HEK293T (cell line): ENCODE results near the gene ZBTB40.

Experiments used
- CTCF ChIA-PET: fragments of 350-600 bp; formaldehyde crosslinking; extraction: SDS; loops from one replicate; lab custom pipeline; 2021; ENCODE audit warnings: antibody characterized with exemption, inconsistent platforms; lab: Yijun Ruan, JAX
- POLR2A ChIA-PET: fragments of 350-600 bp; formaldehyde crosslinking; extraction: SDS; loops from one replicate; lab custom pipeline; 2020; ENCODE audit warnings: antibody characterized with exemption, inconsistent platforms; lab: Yijun Ruan, JAX
- DNase-seq: peaks from one replicate; pipeline ENCODE4 v3.0.0; 2012; ENCODE audit warnings: mixed read lengths; ENCODE audit errors: extremely low spot score
- ARNT ChIP-seq: fragments of 450-650 bp; IDR thresholded peaks from 2 replicates; pipeline ENCODE4 v1.6.1; 2017; ENCODE audit warnings: mild to moderate bottlenecking
- BHLHE40 ChIP-seq: fragments of 450-650 bp; IDR thresholded peaks from 2 replicates; pipeline ENCODE4 v1.6.1; 2016; ENCODE audit warnings: mild to moderate bottlenecking, moderate library complexity, borderline replicate concordance
- CTBP1 ChIP-seq: fragments of 450-650 bp; IDR thresholded peaks from 2 replicates; pipeline ENCODE4 v1.6.1; 2016; ENCODE audit warnings: borderline replicate concordance
- ELF4 ChIP-seq: fragments of 450-650 bp; IDR thresholded peaks from 2 replicates; pipeline ENCODE4 v1.6.1; 2017; ENCODE audit warnings: antibody characterized with exemption
- FOXA1 ChIP-seq: fragments of 450-650 bp; IDR thresholded peaks from 2 replicates; pipeline ENCODE4 v1.6.1; 2016; ENCODE audit warnings: mild to moderate bottlenecking
- FOXK2 ChIP-seq: fragments of 450-650 bp; IDR thresholded peaks from 2 replicates; pipeline ENCODE4 v1.6.1; 2016; ENCODE audit warnings: mild to moderate bottlenecking
- FOXM1 ChIP-seq: fragments of 450-650 bp; IDR thresholded peaks from 2 replicates; pipeline ENCODE4 v1.6.1; 2017; ENCODE audit warnings: mild to moderate bottlenecking, borderline replicate concordance
- HDGF ChIP-seq: fragments of 450-650 bp; IDR thresholded peaks from 2 replicates; pipeline ENCODE4 v1.6.1; 2017; ENCODE audit warnings: antibody characterized with exemption, borderline replicate concordance
- L3MBTL2 ChIP-seq: fragments of 450-650 bp; conservative IDR thresholded peaks from 2 replicates; pipeline ENCODE4 v1.6.1; 2016; ENCODE audit warnings: mild to moderate bottlenecking
- LEF1 ChIP-seq: fragments of 450-650 bp; IDR thresholded peaks from 2 replicates; pipeline ENCODE4 v1.6.1; 2017; ENCODE audit warnings: mild to moderate bottlenecking, borderline replicate concordance
- NFRKB ChIP-seq: fragments of 450-650 bp; IDR thresholded peaks from 2 replicates; pipeline ENCODE4 v1.6.1; 2016; ENCODE audit warnings: mild to moderate bottlenecking, moderate library complexity
- PKNOX1 ChIP-seq: fragments of 450-650 bp; IDR thresholded peaks from 2 replicates; pipeline ENCODE4 v1.6.1; 2016
- SP1 ChIP-seq: fragments of 450-650 bp; IDR thresholded peaks from 2 replicates; pipeline ENCODE4 v1.6.1; 2017
- SUZ12 ChIP-seq: fragments of 450-650 bp; IDR thresholded peaks from 2 replicates; pipeline ENCODE4 v1.6.1; 2016; ENCODE audit warnings: mild to moderate bottlenecking
- TARDBP ChIP-seq: fragments of 450-650 bp; IDR thresholded peaks from 2 replicates; pipeline ENCODE4 v1.6.1; 2016
- ZNF384 ChIP-seq: fragments of 450-650 bp; IDR thresholded peaks from 2 replicates; pipeline ENCODE4 v1.6.1; 2016

ZBTB40 gene, protein sequence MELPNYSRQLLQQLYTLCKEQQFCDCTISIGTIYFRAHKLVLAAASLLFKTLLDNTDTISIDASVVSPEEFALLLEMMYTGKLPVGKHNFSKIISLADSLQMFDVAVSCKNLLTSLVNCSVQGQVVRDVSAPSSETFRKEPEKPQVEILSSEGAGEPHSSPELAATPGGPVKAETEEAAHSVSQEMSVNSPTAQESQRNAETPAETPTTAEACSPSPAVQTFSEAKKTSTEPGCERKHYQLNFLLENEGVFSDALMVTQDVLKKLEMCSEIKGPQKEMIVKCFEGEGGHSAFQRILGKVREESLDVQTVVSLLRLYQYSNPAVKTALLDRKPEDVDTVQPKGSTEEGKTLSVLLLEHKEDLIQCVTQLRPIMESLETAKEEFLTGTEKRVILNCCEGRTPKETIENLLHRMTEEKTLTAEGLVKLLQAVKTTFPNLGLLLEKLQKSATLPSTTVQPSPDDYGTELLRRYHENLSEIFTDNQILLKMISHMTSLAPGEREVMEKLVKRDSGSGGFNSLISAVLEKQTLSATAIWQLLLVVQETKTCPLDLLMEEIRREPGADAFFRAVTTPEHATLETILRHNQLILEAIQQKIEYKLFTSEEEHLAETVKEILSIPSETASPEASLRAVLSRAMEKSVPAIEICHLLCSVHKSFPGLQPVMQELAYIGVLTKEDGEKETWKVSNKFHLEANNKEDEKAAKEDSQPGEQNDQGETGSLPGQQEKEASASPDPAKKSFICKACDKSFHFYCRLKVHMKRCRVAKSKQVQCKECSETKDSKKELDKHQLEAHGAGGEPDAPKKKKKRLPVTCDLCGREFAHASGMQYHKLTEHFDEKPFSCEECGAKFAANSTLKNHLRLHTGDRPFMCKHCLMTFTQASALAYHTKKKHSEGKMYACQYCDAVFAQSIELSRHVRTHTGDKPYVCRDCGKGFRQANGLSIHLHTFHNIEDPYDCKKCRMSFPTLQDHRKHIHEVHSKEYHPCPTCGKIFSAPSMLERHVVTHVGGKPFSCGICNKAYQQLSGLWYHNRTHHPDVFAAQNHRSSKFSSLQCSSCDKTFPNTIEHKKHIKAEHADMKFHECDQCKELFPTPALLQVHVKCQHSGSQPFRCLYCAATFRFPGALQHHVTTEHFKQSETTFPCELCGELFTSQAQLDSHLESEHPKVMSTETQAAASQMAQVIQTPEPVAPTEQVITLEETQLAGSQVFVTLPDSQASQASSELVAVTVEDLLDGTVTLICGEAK

GRCh38 chr1:22451702-22452480, at the start of gene ZBTB40:
ZBTB40 (plus strand) TSS chr1:22451851; CDS start chr1:22489949, 38,098 bp downstream.
- peak; percentile 96 for DNase-seq
- TF ChIP-seq BHLHE40 (no peak), SP1 (peak; percentile 66), L3MBTL2 (peak; percentile 49; the same call in 1 of the 2 replicates), PKNOX1 (peak; percentile 68), NFRKB (peak; percentile 73), CTBP1 (peak; percentile 37; the same call in 1 of the 2 replicates), FOXM1 (peak; percentile 86; the same call in 1 of the 2 replicates), ZNF384 (peak; percentile 96), HDGF (no peak), FOXA1 (no peak)
- CTCF ChIA-PET: interaction anchor here (0.7 kb wide), 1 partner anchor 1264 kb away, joined by 3 read pairs; no protein-coding TSS in a partner anchor
- POLR2A ChIA-PET: interaction anchor here (0.5 to 1.3 kb wide), 3 partner anchors 13 to 58 kb away, joined by 3 read pairs; no protein-coding TSS in a partner anchor

DNA sequence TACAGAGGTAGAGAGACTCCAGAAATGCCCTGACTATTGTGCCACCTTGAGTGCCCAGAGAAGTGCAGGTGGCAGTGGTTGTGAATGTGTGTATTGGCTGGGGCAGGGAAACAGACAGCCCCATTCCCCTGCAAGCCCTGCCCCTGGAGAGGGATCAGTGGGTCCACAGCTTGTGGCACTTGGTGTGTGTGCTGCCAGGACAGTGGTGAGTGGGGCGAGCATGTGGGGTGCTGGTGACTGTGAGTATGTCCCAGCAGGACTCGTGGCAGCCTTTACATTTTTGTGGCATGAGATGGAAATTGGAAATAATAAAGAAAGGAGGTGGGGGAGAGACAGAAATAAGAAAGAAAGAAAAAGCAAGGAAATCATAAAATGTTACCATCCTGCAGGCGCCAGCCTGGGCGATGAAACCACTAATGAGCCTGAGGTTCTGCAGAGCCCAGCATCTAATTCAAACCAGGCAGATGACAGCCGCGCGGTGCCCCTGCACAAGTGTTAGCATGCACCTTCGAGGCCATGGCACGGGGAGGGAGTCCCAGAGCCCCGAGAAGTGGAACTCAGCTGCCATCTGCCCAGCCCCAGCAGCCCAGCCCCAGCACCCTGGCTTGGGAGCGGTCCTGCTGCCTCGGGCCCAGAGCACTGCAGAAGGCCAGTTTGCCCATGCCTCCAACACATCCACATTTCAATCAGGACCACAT, 49.1 kb upstream of the ZBTB40 start:
- CTCF ChIA-PET: no interaction called here

GRCh38 chr1:22404486-22404885, 47.2 kb upstream of the ZBTB40 start:
- TF ChIP-seq HDGF (no peak), FOXK2 (no peak), BHLHE40 (no peak), ELF4 (no peak), SP1 (no peak), CTBP1 (no peak)
- ChIA-PET POLR2A (no interaction called here), CTCF (interaction anchor here (1.0 kb wide), 1 partner anchor 15 kb away, joined by 5 read pairs; no protein-coding TSS in a partner anchor)
- no peak for DNase-seq

More for the DNA sequence above, 49.1 kb upstream of the ZBTB40 start:
- no peak for DNase-seq
- POLR2A ChIA-PET: no interaction called here
- TF ChIP-seq L3MBTL2 (no peak), SUZ12 (no peak), ARNT (no peak), SP1 (no peak), CTBP1 (no peak), LEF1 (no peak), ZNF384 (no peak), BHLHE40 (no peak), FOXK2 (no peak), TARDBP (no peak), NFRKB (no peak), FOXA1 (no peak), HDGF (no peak), ELF4 (no peak), FOXM1 (no peak), PKNOX1 (no peak)

GRCh38 chr1:22406722-22407495, 44.7 kb upstream of the ZBTB40 start:
- no peak for TF ChIP-seq FOXM1
- TF ChIP-seq FOXA1: no peak
- TF ChIP-seq TARDBP: no peak
- TF ChIP-seq ZNF384: no peak
- no peak for TF ChIP-seq BHLHE40
- TF ChIP-seq HDGF: no peak
- no peak for TF ChIP-seq ARNT
- no peak for TF ChIP-seq PKNOX1
- TF ChIP-seq LEF1: no peak
- no peak for TF ChIP-seq SUZ12
- TF ChIP-seq ELF4: no peak
- TF ChIP-seq SP1: no peak
- no peak for TF ChIP-seq FOXK2
- TF ChIP-seq CTBP1: no peak
- no peak for TF ChIP-seq NFRKB
- ChIA-PET POLR2A (interaction anchor here (1.0 kb wide), 1 partner anchor 381 kb away, joined by 3 read pairs; no protein-coding TSS in a partner anchor), CTCF (no interaction called here)
- DNase-seq: no peak
